Dermis microvascular lymphatic vessel endothelial cell (primary cell): ENCODE results near the gene ATOH8. TPM values are rescaled to one million over a fixed set of nuclear protein-coding genes. Genes with fewer than 3 reads are reported as not detected.
"Not testable (repeated sequence)": the region's sequence is repeated elsewhere in the genome, so short reads cannot be mapped to it uniquely, and the experiment has no call there.

Source experiments
- DNase-seq, 2 donors: peaks; one replicate each; pipeline versions ENCODE4 v3.0.0 to v3.0.0-alpha.2; 2010; ENCODE audit warnings: low read depth in 2 of 2
- total RNA-seq: library from RNA; depleted of rRNA; stranded (reverse); fragments of >200 nt; gene quantifications from 2 replicates; pipeline ENCODE4 v1.2.1, GENCODE V29; 2014

ATOH8 gene
- total RNA-seq, 1 donor from 2014 or later: 13.1 TPM

- DNase-seq: peak; percentile 29 to 64
Observed at GRCh38 chr2:85826990-85827878, 73.4 kb downstream of the ATOH8 start.

GRCh38 chr2:85827879-85828569 is 74.2 kb downstream of the ATOH8 start:
- no peak for DNase-seq

- no peak for DNase-seq
Observed at GRCh38 chr2:85828725-85829124, 74.9 kb downstream of the ATOH8 start.

- not testable (repeated sequence) for DNase-seq
Observed at GRCh38 chr2:85829394-85829793, 75.6 kb downstream of the ATOH8 start.

- no peak for DNase-seq
Observed at GRCh38 chr2:85830645-85831044, 76.9 kb downstream of the ATOH8 start.

GRCh38 chr2:85831735-85832134 is 77.9 kb downstream of the ATOH8 start:
- DNase-seq: no peak

- DNase-seq: no peak
Observed at GRCh38 chr2:85834466-85834865, 80.7 kb downstream of the ATOH8 start.

Other genes with a start within 250 kb of the ATOH8 start
- 89.1 and 116 TPM in 2 replicates for gene MAT2A, start 214.8 kb upstream of the ATOH8 start, total RNA-seq
- gene GGCX, start 192.5 kb upstream of the ATOH8 start, total RNA-seq: 27.3 and 40.0 TPM in 2 replicates
- gene VAMP8, start 176.4 kb upstream of the ATOH8 start, total RNA-seq: 2.8 and 5.9 TPM in 2 replicates
- 89.2 and 109 TPM in 2 replicates for gene VAMP5, start 169.6 kb upstream of the ATOH8 start, total RNA-seq
- 197 and 224 TPM in 2 replicates for gene RNF181, start 158.2 kb upstream of the ATOH8 start, total RNA-seq
- 5.8 and 14.2 TPM in 2 replicates for gene TMEM150A, start 151.3 kb upstream of the ATOH8 start, total RNA-seq
- gene C2orf68, start 141.9 kb upstream of the ATOH8 start, total RNA-seq: 16.6 and 20.7 TPM in 2 replicates
- gene USP39, start 137.8 kb upstream of the ATOH8 start, total RNA-seq: 37.7 and 42.6 TPM in 2 replicates
- not detected in 2 replicates for gene SFTPB, start 85.8 kb upstream of the ATOH8 start, total RNA-seq
- not detected in 2 replicates for gene GNLY, start 59.6 kb upstream of the ATOH8 start, total RNA-seq
- 2.6 and 4.4 TPM in 2 replicates for gene ST3GAL5, start 135.0 kb downstream of the ATOH8 start, total RNA-seq